ENCODE data around the gene PPP1R9B.

DNA sequence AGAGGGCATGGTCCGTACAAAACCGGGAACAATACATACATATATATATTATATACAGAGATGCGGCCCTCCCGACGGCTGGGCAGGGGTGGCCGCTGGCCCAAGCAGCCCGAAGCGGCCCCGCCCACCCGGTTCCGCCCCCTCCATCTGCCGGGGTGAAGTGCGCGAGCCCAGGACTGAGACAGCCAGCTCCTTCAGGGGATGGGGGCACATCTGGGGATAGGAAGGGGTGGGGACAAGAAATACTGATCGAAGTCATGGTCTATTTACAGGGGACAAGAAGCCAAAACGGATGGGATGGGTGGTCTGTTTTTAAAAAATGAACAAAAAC, 16.7 kb downstream of the PPP1R9B start:
- TF ChIP-seq, protein P1, sequence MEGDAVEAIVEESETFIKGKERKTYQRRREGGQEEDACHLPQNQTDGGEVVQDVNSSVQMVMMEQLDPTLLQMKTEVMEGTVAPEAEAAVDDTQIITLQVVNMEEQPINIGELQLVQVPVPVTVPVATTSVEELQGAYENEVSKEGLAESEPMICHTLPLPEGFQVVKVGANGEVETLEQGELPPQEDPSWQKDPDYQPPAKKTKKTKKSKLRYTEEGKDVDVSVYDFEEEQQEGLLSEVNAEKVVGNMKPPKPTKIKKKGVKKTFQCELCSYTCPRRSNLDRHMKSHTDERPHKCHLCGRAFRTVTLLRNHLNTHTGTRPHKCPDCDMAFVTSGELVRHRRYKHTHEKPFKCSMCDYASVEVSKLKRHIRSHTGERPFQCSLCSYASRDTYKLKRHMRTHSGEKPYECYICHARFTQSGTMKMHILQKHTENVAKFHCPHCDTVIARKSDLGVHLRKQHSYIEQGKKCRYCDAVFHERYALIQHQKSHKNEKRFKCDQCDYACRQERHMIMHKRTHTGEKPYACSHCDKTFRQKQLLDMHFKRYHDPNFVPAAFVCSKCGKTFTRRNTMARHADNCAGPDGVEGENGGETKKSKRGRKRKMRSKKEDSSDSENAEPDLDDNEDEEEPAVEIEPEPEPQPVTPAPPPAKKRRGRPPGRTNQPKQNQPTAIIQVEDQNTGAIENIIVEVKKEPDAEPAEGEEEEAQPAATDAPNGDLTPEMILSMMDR (IDR thresholded peaks at IDR 0.05), result no peak
- no peak for TF ChIP-seq POLR2A (IDR thresholded peaks at IDR 0.05)

All from breast epithelium (tissue), 3 donors.